CD14-positive monocyte (primary cell): ENCODE measurements around the gene SIPA1. TPM values are rescaled to one million over a fixed set of nuclear protein-coding genes. Genes with fewer than 3 reads are reported as not detected.
A peak's percentile ranks its signal among the peaks of the same experiment; 100 is the strongest.

Experiments used
- DNase-seq, 3 donors: peaks; one replicate each; pipeline ENCODE4 v3.0.0-alpha.2; 2011 to 2022
- H2AFZ ChIP-seq: 2 replicates; pipeline ENCODE4 v1.6.0; 2012; ENCODE audit warnings: mild to moderate bottlenecking, low read depth, low read length, inconsistent platforms; ENCODE audit not compliant: insufficient read depth, poor library complexity, severe bottlenecking
- H3K27ac ChIP-seq, 2 donors: 1 replicate in 1 of 2; 2 replicates in 1 of 2; pipeline ENCODE4 v1.5.1; 2012 to 2013; ENCODE audit warnings: low read length in 2 of 2, control low read depth in 1 of 2, inconsistent platforms in 1 of 2, low read depth in 1 of 2, mild to moderate bottlenecking in 1 of 2
- H3K27me3 ChIP-seq, 2 donors: one replicate each; pipeline versions ENCODE4 v1.6.0 to v1.6.1; 2011 to 2013; ENCODE audit warnings: low read length in 2 of 2; ENCODE audit not compliant: control insufficient read depth in 2 of 2, insufficient read depth in 2 of 2
- H3K36me3 ChIP-seq, 2 donors: replicated peaks in 1 of 2; 1 replicate in 1 of 2; 2 replicates in 1 of 2; pipeline versions ENCODE4 v1.5.1 to v1.6.1; 2012 to 2013; ENCODE audit warnings: low read length in 2 of 2, control low read depth in 1 of 2, inconsistent platforms in 1 of 2, mild to moderate bottlenecking in 1 of 2; ENCODE audit not compliant: insufficient read depth in 2 of 2, control insufficient read depth in 1 of 2
- H3K4me1 ChIP-seq, 2 donors: 1 replicate in 1 of 2; 2 replicates in 1 of 2; pipeline versions ENCODE4 v1.5.1 to v1.6.1; 2012 to 2013; ENCODE audit warnings: low read length in 2 of 2, control low read depth in 1 of 2, inconsistent platforms in 1 of 2, mild to moderate bottlenecking in 1 of 2, moderate library complexity in 1 of 2; ENCODE audit not compliant: insufficient read depth in 2 of 2, control insufficient read depth in 1 of 2
- H3K4me2 ChIP-seq: replicated peaks from 2 replicates; pipeline ENCODE3; 2012; ENCODE audit warnings: low read length, moderate library complexity, mild to moderate bottlenecking; ENCODE audit not compliant: poor library complexity, severe bottlenecking; ENCODE audit errors: extremely low read depth
- H3K4me3 ChIP-seq, 3 experiments: fragments of 200-600 bp in 1 of 3; sonication (generic) in 1 of 3; replicated peaks in 1 of 3; 1 replicate in 2 of 3; 2 replicates in 1 of 3; pipeline ENCODE4 v1.5.1; 2011 to 2013; ENCODE audit warnings: low read length in 3 of 3, mild to moderate bottlenecking in 3 of 3, control low read depth in 2 of 3, low read depth in 2 of 3, inconsistent platforms in 1 of 3, moderate library complexity in 1 of 3
- H3K79me2 ChIP-seq: 2 replicates; pipeline ENCODE4 v1.6.0; 2012; ENCODE audit warnings: mild to moderate bottlenecking, control low read depth, inconsistent platforms, low read length, moderate library complexity; ENCODE audit not compliant: insufficient read depth
- H3K9ac ChIP-seq: 2 replicates; pipeline ENCODE4 v1.6.0; 2017; ENCODE audit warnings: low read length, mild to moderate bottlenecking; ENCODE audit not compliant: insufficient read depth, poor library complexity, severe bottlenecking
- H3K9me3 ChIP-seq, 2 donors: replicated peaks in 1 of 2; 1 replicate in 1 of 2; 2 replicates in 1 of 2; pipeline versions ENCODE4 v1.5.1 to v1.6.1; 2012 to 2013; ENCODE audit warnings: low read length in 2 of 2, control low read depth in 1 of 2; ENCODE audit not compliant: control insufficient read depth in 1 of 2, insufficient read depth in 1 of 2
- H4K20me1 ChIP-seq: 2 replicates; pipeline ENCODE4 v1.6.0; 2012; ENCODE audit warnings: mild to moderate bottlenecking, low read length, control low read depth, moderate library complexity; ENCODE audit not compliant: insufficient read depth
- H3K27ac Mint-ChIP-seq, 7 donors: one replicate each; pipeline ENCODE4 v1.8.0; 2020; ENCODE audit warnings: mild to moderate bottlenecking in 7 of 7, mixed read lengths in 7 of 7, moderate library complexity in 6 of 7, inconsistent platforms in 2 of 7
- H3K27me3 Mint-ChIP-seq, 3 donors: one replicate each; pipeline ENCODE4 v1.8.0; 2021 to 2022; ENCODE audit warnings: low read depth in 3 of 3, mild to moderate bottlenecking in 3 of 3, mixed read lengths in 3 of 3, moderate library complexity in 3 of 3, inconsistent platforms in 1 of 3
- H3K36me3 Mint-ChIP-seq, 2 donors: one replicate each; pipeline ENCODE4 v1.8.0; 2020; ENCODE audit warnings: mixed read lengths in 2 of 2, inconsistent platforms in 1 of 2, mild to moderate bottlenecking in 1 of 2
- H3K4me1 Mint-ChIP-seq: one replicate; pipeline ENCODE4 v1.8.0; 2020; ENCODE audit warnings: mild to moderate bottlenecking, mixed read lengths
- H3K4me3 Mint-ChIP-seq, 2 donors: one replicate each; pipeline ENCODE4 v1.8.0; 2020; ENCODE audit warnings: mild to moderate bottlenecking in 2 of 2, mixed read lengths in 2 of 2, moderate library complexity in 1 of 2
- H3K9me3 Mint-ChIP-seq, 7 donors: one replicate each; pipeline ENCODE4 v1.8.0; 2020 to 2022; ENCODE audit warnings: mixed read lengths in 7 of 7, mild to moderate bottlenecking in 6 of 7, moderate library complexity in 6 of 7, inconsistent platforms in 2 of 7
- WGBS: methylation state at CpG from one replicate; pipeline ENCODE4 v1.1.5; 2013; ENCODE audit warnings: missing lambda C conversion rate; ENCODE audit not compliant: insufficient coverage; 5-methylcytosine and 5-hydroxymethylcytosine counted together
- intact Hi-C, 2 donors: fragments of 100-400 bp; cut with micrococcal nuclease; formaldehyde crosslinking; loops; one replicate each; pipeline versions ENCODE4 v1.15.0 to v1.15.1; 2023
- polyA plus RNA-seq, 3 donors: library from polyadenylated mRNA; depleted of rRNA in 1 of 3; unstranded in 2 of 3; stranded (reverse) in 1 of 3; fragments of 300-500 nt in 2 of 3; fragments of >200 nt in 1 of 3; fragmentation: Illumina TruSeq in 2 of 3; gene quantifications; 1 replicate in 2 of 3; 2 replicates in 1 of 3; pipeline ENCODE4 v1.2.3, GENCODE V29; 2012 to 2021
- TF ChIP-seq, protein P1 (sequence below): fragments of 200-600 bp; IDR thresholded peaks from one replicate; pipeline ENCODE4 v1.8.0; 2022; ENCODE audit warnings: antibody characterized with exemption, mild to moderate bottlenecking

Gene SIPA1
- polyA plus RNA-seq, 3 donors: 83.4 to 110 (median 86.5) TPM

DNA sequence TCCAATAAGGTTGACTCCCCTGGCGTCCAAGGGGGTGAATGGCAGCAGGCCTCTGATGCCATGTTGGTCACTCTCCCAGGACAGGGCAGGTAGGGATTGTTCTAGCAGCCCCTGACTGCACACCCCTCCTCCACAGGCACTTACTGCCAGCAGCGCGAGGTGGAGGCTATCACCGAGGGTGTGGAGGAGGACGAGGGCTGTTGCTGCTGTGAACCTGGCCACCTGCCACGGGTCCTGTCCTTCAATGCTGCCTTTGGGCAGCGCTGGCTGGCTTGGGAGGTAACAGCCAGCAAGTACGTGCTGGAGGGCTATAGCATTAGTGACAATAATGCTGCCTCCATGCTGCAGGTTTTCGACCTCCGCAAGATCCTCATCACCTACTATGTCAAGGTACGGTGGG, 7.7 kb upstream of the SIPA1 start:
- DNase-seq: no peak
- H3K9me3 ChIP-seq: no peaks in the 10 kb centered on the region
- Mint-ChIP-seq H3K4me1 (peaks cover 11% of the 10 kb centered on the region), H3K36me3 (peaks cover 58 to 89% of the 10 kb centered on the region in 2 donors), H3K4me3 (no peak overlapping the region), H3K9me3 (no peaks in the 10 kb centered on the region), H3K27ac (no peak overlapping the region), H3K27me3 (peaks cover 0 to 1% (median 0%) of the 10 kb centered on the region in 3 donors)
- no peak overlapping the region for H2AFZ ChIP-seq
- no peak overlapping the region for H3K9ac ChIP-seq
- no peak overlapping the region for H3K4me3 ChIP-seq
- peaks cover 3 to 7% of the 10 kb centered on the region in 2 donors for H3K4me1 ChIP-seq
- peaks cover 79 to 94% of the 10 kb centered on the region in 2 donors for H3K36me3 ChIP-seq
- TF ChIP-seq, protein P1, sequence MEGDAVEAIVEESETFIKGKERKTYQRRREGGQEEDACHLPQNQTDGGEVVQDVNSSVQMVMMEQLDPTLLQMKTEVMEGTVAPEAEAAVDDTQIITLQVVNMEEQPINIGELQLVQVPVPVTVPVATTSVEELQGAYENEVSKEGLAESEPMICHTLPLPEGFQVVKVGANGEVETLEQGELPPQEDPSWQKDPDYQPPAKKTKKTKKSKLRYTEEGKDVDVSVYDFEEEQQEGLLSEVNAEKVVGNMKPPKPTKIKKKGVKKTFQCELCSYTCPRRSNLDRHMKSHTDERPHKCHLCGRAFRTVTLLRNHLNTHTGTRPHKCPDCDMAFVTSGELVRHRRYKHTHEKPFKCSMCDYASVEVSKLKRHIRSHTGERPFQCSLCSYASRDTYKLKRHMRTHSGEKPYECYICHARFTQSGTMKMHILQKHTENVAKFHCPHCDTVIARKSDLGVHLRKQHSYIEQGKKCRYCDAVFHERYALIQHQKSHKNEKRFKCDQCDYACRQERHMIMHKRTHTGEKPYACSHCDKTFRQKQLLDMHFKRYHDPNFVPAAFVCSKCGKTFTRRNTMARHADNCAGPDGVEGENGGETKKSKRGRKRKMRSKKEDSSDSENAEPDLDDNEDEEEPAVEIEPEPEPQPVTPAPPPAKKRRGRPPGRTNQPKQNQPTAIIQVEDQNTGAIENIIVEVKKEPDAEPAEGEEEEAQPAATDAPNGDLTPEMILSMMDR: no peak
- H4K20me1 ChIP-seq: peaks cover 38% of the 10 kb centered on the region
- WGBS: 100% methylated on average over 3 of the region's 11 CpGs
- no peaks in the 10 kb centered on the region for H3K27me3 ChIP-seq
- no peak overlapping the region for H3K4me2 ChIP-seq
- H3K79me2 ChIP-seq: peaks cover 5% of the 10 kb centered on the region
- no peak overlapping the region for H3K27ac ChIP-seq
- intact Hi-C loops: no loop called here

DNA sequence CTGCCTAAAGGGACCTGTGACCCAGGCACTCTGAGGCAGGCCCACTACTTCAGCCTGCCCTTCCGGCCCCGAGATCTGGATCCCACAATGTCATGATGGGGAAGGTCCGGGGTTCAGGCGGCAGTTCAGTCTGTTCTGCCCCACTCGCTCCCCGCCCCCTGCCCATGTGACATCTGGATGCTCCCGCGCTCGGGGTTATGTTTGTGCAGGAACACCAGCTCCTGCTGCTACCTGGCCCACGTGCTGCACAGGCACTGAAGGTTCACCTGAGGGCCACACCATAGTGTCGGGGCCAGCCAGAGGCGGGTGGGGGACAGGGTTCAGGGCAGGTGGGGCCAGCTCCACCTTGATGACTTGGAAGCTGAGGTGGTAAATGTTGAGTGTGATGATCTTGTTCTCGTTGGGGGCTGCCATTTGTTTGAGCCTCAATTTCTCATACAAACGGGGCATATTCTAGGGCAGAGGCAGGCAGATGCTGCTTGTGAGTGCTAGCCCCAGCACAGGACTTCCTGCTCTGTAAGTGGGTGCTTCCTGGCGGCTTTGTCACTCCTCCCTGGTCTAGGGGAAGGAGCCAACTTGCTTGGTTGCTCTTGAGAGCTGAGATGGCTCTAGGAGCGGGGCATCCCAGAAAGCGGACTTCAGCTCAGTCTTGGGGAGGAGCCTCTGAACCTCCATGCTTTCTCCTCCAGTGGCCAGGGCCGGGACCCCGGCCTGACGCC, 4.4 kb upstream of the SIPA1 start:
- no peaks in the 10 kb centered on the region for H3K9me3 Mint-ChIP-seq
- no peak overlapping the region for H3K4me3 Mint-ChIP-seq
- H3K27me3 ChIP-seq: no peaks in the 10 kb centered on the region
- WGBS: 51% methylated on average over 19 of the region's 20 CpGs
- H3K27me3 Mint-ChIP-seq: peaks cover 0 to 1% (median 0%) of the 10 kb centered on the region in 3 donors
- no peak for DNase-seq
- H3K27ac ChIP-seq: no peak overlapping the region
- H3K36me3 ChIP-seq: peaks cover 65 to 85% of the 10 kb centered on the region in 2 donors
- no peak overlapping the region for H3K4me3 ChIP-seq
- H2AFZ ChIP-seq: no peak overlapping the region
- H3K9me3 ChIP-seq: no peaks in the 10 kb centered on the region
- H4K20me1 ChIP-seq: peaks cover 42% of the 10 kb centered on the region
- H3K4me1 ChIP-seq: peaks cover 6 to 16% of the 10 kb centered on the region in 2 donors
- TF ChIP-seq, protein P1: no peak
- H3K4me2 ChIP-seq: no peak overlapping the region
- peak overlapping the region in 3 of 7 donors; percentile 19 to 74 (median 68) for H3K27ac Mint-ChIP-seq
- intact Hi-C loops: no loop called here
- H3K36me3 Mint-ChIP-seq: peaks cover 45 to 81% of the 10 kb centered on the region in 2 donors
- no peak overlapping the region for H3K9ac ChIP-seq
- H3K79me2 ChIP-seq: peaks cover 7% of the 10 kb centered on the region
- peaks cover 14% of the 10 kb centered on the region for H3K4me1 Mint-ChIP-seq
